Astrocyte (in vitro differentiated cells and primary cell): ENCODE data around the gene PREX1. TPM values are rescaled to one million over a fixed set of nuclear protein-coding genes. Genes with fewer than 3 reads are reported as not detected.

ENCODE experiments used
- DNase-seq: peaks from one replicate; pipeline ENCODE4 v3.0.0-alpha.2; 2010; ENCODE audit warnings: low read depth
- FAIRE-seq: peaks from 2 replicates; lab custom pipeline; 2011; peaks lifted over from hg19 to GRCh38; lab: Jason Lieb, UNC
- H2AFZ ChIP-seq: 2 replicates; pipeline ENCODE4 v1.6.0; 2012; ENCODE audit warnings: low read depth, low read length, inconsistent platforms
- H3K27ac ChIP-seq: 2 replicates; pipeline ENCODE4 v1.5.1; 2011; ENCODE audit warnings: low read depth, low read length, inconsistent platforms
- H3K27me3 ChIP-seq: 2 replicates; pipeline ENCODE4 v1.6.0; 2011; ENCODE audit warnings: low read length, inconsistent platforms; ENCODE audit not compliant: insufficient read depth
- H3K36me3 ChIP-seq: 2 replicates; pipeline ENCODE4 v1.5.1; 2011; ENCODE audit warnings: low read length, inconsistent platforms; ENCODE audit not compliant: insufficient read depth
- H3K4me1 ChIP-seq: 2 replicates; pipeline ENCODE4 v1.5.1; 2011; ENCODE audit warnings: low read length, inconsistent platforms; ENCODE audit not compliant: insufficient read depth
- H3K4me2 ChIP-seq: 2 replicates; pipeline ENCODE4 v1.6.0; 2012; ENCODE audit warnings: low read length, inconsistent platforms
- H3K4me3 ChIP-seq: 2 replicates; pipeline ENCODE4 v1.5.1; 2011; ENCODE audit warnings: low read depth, mild to moderate bottlenecking, low read length, inconsistent platforms; ENCODE audit not compliant: insufficient read depth
- H3K79me2 ChIP-seq: 2 replicates; pipeline ENCODE4 v1.6.0; 2012; ENCODE audit warnings: mild to moderate bottlenecking, low read length, inconsistent platforms; ENCODE audit not compliant: insufficient read depth
- H3K9ac ChIP-seq: 2 replicates; pipeline ENCODE4 v1.6.0; 2012; ENCODE audit warnings: mild to moderate bottlenecking, low read length, inconsistent platforms
- H3K9me3 ChIP-seq: 2 replicates; pipeline ENCODE4 v1.5.1; 2012; ENCODE audit warnings: low read depth, mild to moderate bottlenecking, low read length, inconsistent platforms; ENCODE audit not compliant: insufficient read depth
- H4K20me1 ChIP-seq: 2 replicates; pipeline ENCODE4 v1.6.0; 2012; ENCODE audit warnings: low read length, inconsistent platforms; ENCODE audit not compliant: insufficient read depth
- H3K27ac Mint-ChIP-seq: one replicate; pipeline ENCODE4 v1.8.0; 2021; ENCODE audit warnings: mild to moderate bottlenecking, mixed read lengths; ENCODE audit not compliant: unreplicated experiment
- H3K27me3 Mint-ChIP-seq: one replicate; pipeline ENCODE4 v1.8.0; 2021; ENCODE audit warnings: low read depth, mixed read lengths; ENCODE audit not compliant: unreplicated experiment
- H3K36me3 Mint-ChIP-seq: one replicate; pipeline ENCODE4 v1.8.0; 2021; ENCODE audit warnings: low read depth, mixed read lengths; ENCODE audit not compliant: unreplicated experiment
- H3K4me1 Mint-ChIP-seq: one replicate; pipeline ENCODE4 v1.8.0; 2021; ENCODE audit warnings: low read depth, mixed read lengths; ENCODE audit not compliant: unreplicated experiment
- H3K4me3 Mint-ChIP-seq: one replicate; pipeline ENCODE4 v1.8.0; 2021; ENCODE audit warnings: mild to moderate bottlenecking, moderate library complexity, mixed read lengths; ENCODE audit not compliant: unreplicated experiment
- H3K9me3 Mint-ChIP-seq: one replicate; pipeline ENCODE4 v1.8.0; 2021; ENCODE audit warnings: mild to moderate bottlenecking, mixed read lengths; ENCODE audit not compliant: unreplicated experiment
- CTCF ChIP-seq: IDR thresholded peaks from 2 replicates; pipeline ENCODE4 v1.5.1; 2011; ENCODE audit warnings: low read depth, mild to moderate bottlenecking, inconsistent platforms, low read length, moderate library complexity; ENCODE audit not compliant: insufficient read depth
- EZH2 ChIP-seq: IDR thresholded peaks from 2 replicates; pipeline ENCODE4 v1.6.1; 2012; ENCODE audit warnings: mild to moderate bottlenecking, low read length, inconsistent platforms; ENCODE audit not compliant: insufficient read depth
- total RNA-seq: library from RNA; stranded (reverse); gene quantifications from 2 replicates; pipeline ENCODE4 v1.2.1, GENCODE V29; 2021

Gene PREX1
- total RNA-seq, 1 donor from 2014 or later: 3.5 TPM

GRCh38 chr20:48620507-48621375 is 207.1 kb downstream of the PREX1 start:
- peak; percentile 81 for TF ChIP-seq CTCF
- no peak for TF ChIP-seq EZH2
- DNase-seq (peak; percentile 74), FAIRE-seq (no peak)
- H3K36me3 ChIP-seq: no peaks in the 10 kb centered on the region
- no peaks in the 10 kb centered on the region for H4K20me1 ChIP-seq
- peaks cover 8% of the 10 kb centered on the region for H3K4me1 ChIP-seq
- peaks cover 30% of the 10 kb centered on the region for H3K27me3 Mint-ChIP-seq
- peak overlapping the region; percentile 89 for H3K4me3 Mint-ChIP-seq
- H3K9ac ChIP-seq: peak overlapping the region; percentile 64
- no peaks in the 10 kb centered on the region for H3K9me3 ChIP-seq
- peak overlapping the region; percentile 19 for H2AFZ ChIP-seq
- peaks cover 7% of the 10 kb centered on the region for H3K4me1 Mint-ChIP-seq
- peaks cover 2% of the 10 kb centered on the region for H3K27me3 ChIP-seq
- H3K36me3 Mint-ChIP-seq: no peaks in the 10 kb centered on the region
- no peaks in the 10 kb centered on the region for H3K79me2 ChIP-seq
- H3K9me3 Mint-ChIP-seq: peaks cover 2% of the 10 kb centered on the region
- peak overlapping the region; percentile 47 for H3K27ac Mint-ChIP-seq
- peak overlapping the region; percentile 88 for H3K4me2 ChIP-seq
- H3K27ac ChIP-seq: no peak overlapping the region
- peak overlapping the region; percentile 43 for H3K4me3 ChIP-seq

- Histone ChIP-seq H3K9ac (no peak overlapping the region), H3K27ac (no peak overlapping the region)
- FAIRE-seq: no peak
Observed at GRCh38 chr20:48620154-48620506, 207.7 kb downstream of the PREX1 start.

More at GRCh38 chr20:48620154-48620506, 207.7 kb downstream of the PREX1 start:
- no peak for DNase-seq
- Histone ChIP-seq H3K79me2 (no peaks in the 10 kb centered on the region), H3K36me3 (no peaks in the 10 kb centered on the region), H3K9me3 (no peaks in the 10 kb centered on the region), H3K4me3 (no peak overlapping the region), H3K4me1 (peaks cover 8% of the 10 kb centered on the region), H3K4me2 (peak overlapping the region; percentile 88), H3K27me3 (peaks cover 2% of the 10 kb centered on the region), H2AFZ (no peak overlapping the region), H4K20me1 (no peaks in the 10 kb centered on the region)
- peaks cover 2% of the 10 kb centered on the region for H3K9me3 Mint-ChIP-seq
- H3K27ac Mint-ChIP-seq: no peak overlapping the region
- H3K4me3 Mint-ChIP-seq: no peak overlapping the region
- no peak for TF ChIP-seq CTCF
- TF ChIP-seq EZH2: no peak
- H3K4me1 Mint-ChIP-seq: peaks cover 7% of the 10 kb centered on the region
- H3K36me3 Mint-ChIP-seq: no peaks in the 10 kb centered on the region
- H3K27me3 Mint-ChIP-seq: peaks cover 31% of the 10 kb centered on the region
